ENCODE measurements around the gene DENND1A. TPM values are rescaled to one million over a fixed set of nuclear protein-coding genes. Genes with fewer than 3 reads are reported as not detected.

DENND1A gene
- total RNA-seq, 1 donor, result 22.9 TPM

DNA sequence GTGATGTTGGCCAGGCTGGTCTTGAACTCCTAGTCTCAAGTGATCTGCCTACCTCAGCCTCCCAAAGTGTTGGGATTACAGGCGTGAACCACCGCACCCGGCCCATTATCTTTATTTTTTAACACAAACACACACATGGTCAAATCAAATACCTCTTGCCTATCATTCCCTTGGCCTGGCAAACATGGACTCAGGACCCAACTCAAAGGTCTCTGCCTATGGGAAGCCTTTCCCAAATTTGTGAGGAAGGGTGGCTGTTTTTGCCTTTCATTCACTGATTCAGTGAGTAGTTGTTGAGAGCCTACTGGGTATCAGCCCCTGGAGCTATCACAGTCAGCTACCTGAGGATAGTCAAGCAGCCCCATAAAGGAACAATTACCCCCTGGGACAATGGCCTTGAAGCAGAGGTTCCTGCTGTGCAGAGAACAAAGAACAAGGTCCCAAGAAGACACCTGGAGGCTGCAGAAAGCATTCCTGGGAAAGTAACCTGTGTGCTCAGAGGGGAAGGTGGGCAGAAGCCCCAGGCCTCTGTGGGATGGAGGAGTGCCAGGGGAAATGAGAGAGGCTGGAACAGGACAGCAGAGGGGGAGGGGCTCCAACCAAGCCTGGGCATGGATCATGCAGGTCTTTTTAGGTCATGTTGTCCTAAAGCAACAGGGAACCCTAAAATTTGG, 447.5 kb downstream of the DENND1A start:
- no peak for DNase-seq (ENCODE audit: low read depth)
- H3K4me3 ChIP-seq (ENCODE audit: low read depth, low read length), result no peak overlapping the region
- TF ChIP-seq, protein P1, sequence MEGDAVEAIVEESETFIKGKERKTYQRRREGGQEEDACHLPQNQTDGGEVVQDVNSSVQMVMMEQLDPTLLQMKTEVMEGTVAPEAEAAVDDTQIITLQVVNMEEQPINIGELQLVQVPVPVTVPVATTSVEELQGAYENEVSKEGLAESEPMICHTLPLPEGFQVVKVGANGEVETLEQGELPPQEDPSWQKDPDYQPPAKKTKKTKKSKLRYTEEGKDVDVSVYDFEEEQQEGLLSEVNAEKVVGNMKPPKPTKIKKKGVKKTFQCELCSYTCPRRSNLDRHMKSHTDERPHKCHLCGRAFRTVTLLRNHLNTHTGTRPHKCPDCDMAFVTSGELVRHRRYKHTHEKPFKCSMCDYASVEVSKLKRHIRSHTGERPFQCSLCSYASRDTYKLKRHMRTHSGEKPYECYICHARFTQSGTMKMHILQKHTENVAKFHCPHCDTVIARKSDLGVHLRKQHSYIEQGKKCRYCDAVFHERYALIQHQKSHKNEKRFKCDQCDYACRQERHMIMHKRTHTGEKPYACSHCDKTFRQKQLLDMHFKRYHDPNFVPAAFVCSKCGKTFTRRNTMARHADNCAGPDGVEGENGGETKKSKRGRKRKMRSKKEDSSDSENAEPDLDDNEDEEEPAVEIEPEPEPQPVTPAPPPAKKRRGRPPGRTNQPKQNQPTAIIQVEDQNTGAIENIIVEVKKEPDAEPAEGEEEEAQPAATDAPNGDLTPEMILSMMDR (IDR thresholded peaks at IDR 0.05; ENCODE audit: insufficient read depth, low read depth, low read length), result no peak

- DNase-seq (ENCODE audit: low read depth), result no peak
- H3K4me3 ChIP-seq (ENCODE audit: low read depth, low read length), result no peak overlapping the region
Measured at GRCh38 chr9:123481209-123481865, 448.6 kb downstream of the DENND1A start.

DNA sequence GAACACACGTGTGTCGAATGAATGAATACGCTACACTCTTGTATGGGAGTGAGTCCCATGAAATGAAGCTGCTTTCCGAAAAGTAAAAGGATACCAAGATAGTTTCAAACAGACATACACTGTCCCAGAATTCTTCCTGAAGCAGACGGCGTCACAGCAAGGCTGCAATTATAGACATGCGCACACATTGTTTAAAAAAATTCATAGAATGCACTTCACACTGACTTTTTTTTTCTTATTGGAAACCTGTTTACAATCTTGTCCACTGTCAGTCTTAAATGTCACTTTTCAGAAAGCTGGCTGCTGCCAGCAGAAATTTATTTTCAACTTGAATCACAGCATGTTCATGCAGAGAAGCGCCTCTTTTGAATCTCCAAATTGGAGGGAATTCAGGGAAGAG, 449.1 kb downstream of the DENND1A start:
- TF ChIP-seq, protein P1 (IDR thresholded peaks at IDR 0.05; ENCODE audit: insufficient read depth, low read depth, low read length), result no peak
- no peak overlapping the region for H3K4me3 ChIP-seq (ENCODE audit: low read depth, low read length)
- no peak for DNase-seq (ENCODE audit: low read depth)

More at GRCh38 chr9:123481209-123481865, 448.6 kb downstream of the DENND1A start:
- TF ChIP-seq, protein P1 (IDR thresholded peaks at IDR 0.05; ENCODE audit: insufficient read depth, low read depth, low read length), result no peak

DNA sequence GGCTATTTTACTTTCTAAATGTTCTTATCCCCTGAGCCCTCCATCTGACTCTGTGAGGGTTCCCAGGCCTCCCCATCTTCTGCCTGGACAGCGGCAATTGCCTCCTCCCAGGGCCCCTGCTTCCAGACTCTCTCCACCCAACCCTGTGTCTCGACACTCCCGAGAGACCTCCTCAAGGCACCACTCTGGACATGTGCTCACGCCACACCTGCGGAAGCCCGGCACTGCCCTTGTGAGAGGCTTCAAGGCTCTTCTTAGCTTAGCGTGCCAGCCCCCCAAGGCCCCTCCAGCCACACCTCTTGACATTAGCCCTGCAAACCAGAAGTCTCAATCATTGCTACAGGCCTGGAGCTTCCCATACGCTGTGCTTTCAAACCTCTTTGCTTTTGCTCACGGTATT, 449.8 kb downstream of the DENND1A start:
- DNase-seq (ENCODE audit: low read depth), result no peak
- TF ChIP-seq, protein P1 (IDR thresholded peaks at IDR 0.05; ENCODE audit: insufficient read depth, low read depth, low read length), result no peak
- no peak overlapping the region for H3K4me3 ChIP-seq (ENCODE audit: low read depth, low read length)

GRCh38 chr9:123478967-123479602, 450.8 kb downstream of the DENND1A start:
- no peak overlapping the region for H3K4me3 ChIP-seq (ENCODE audit: low read depth, low read length)
- TF ChIP-seq, protein P1 (IDR thresholded peaks at IDR 0.05; ENCODE audit: insufficient read depth, low read depth, low read length), result no peak
- peak; percentile 4 for DNase-seq (ENCODE audit: low read depth)

GRCh38 chr9:123478160-123478559, 451.8 kb downstream of the DENND1A start:
- H3K4me3 ChIP-seq (ENCODE audit: low read depth, low read length), result no peak overlapping the region
- DNase-seq (ENCODE audit: low read depth), result no peak
- TF ChIP-seq, protein P1 (IDR thresholded peaks at IDR 0.05; ENCODE audit: insufficient read depth, low read depth, low read length), result no peak

Data from fibroblast of villous mesenchyme (primary cell).